LNCaP clone FGC (cell line): ENCODE results near the gene TRIAP1.

ENCODE experiments used
- DNase-seq: peaks from one replicate; pipeline ENCODE4 v3.0.0-alpha.2; 2011; ENCODE audit warnings: low read depth
- H3K4me3 ChIP-seq: 2 replicates; pipeline ENCODE4 v1.5.1; 2011; ENCODE audit warnings: mild to moderate bottlenecking, low read depth, low read length, control low read depth
- CTCF ChIP-seq: IDR thresholded peaks from 2 replicates; pipeline ENCODE4 v1.5.1; 2012; ENCODE audit warnings: mild to moderate bottlenecking; ENCODE audit not compliant: control insufficient read depth, insufficient read depth; ENCODE audit errors: extremely low read depth

TRIAP1 gene

DNA sequence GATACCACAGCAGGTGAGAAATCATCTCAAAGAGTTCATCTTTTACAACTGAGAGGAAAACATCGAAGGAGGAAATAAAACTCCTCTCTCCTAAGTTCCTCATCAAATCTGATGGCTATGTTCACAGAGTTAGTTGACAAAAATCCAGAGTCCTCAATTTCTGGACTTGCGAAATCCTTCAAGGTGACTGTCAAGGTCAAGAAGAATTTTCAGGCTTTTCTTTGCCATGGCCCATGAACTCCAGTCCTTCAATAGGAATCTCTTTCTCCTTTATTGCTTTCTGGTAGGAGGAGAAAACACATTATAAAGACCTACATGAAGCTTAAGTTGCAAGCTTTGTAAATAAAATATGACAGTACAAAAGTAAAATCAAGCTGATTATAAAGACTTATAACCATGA lies 1.5 kb downstream of the TRIAP1 start:
- TF ChIP-seq CTCF = no peak
- peak overlapping the region; percentile 99 for H3K4me3 ChIP-seq
- no peak for DNase-seq

DNA sequence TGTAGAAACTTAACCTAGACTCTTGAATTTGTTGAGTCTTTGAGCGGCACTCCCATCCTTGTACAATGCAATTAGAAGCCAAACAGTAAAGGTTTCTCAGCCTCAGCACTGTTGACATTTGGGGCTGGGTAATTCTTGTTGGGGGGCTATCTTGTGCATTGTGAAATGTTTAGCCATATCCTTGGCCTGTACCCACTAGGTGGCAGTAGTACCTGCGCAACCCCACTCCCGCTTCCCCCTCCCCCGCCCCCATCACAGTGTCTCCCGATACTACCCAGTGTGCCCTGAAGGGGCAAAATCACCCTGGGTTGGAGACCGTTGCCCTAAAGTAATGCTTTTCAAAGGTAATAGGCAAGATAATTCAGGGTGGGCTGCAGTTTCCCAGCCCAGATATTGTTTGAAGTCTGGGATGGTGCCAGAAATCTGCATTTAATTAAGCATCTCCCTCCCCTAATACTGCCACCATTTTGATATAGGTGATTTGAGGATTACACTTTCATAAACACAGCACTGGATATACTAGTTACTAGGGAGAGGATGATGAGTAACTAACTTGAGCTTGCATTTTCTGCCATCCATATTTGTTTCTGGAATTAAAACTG lies 6.4 kb downstream of the TRIAP1 start:
- peak overlapping the region; percentile 92; the same call in 1 of the 2 replicates for H3K4me3 ChIP-seq
- TF ChIP-seq CTCF = peak; percentile 58
- DNase-seq = no peak

DNA sequence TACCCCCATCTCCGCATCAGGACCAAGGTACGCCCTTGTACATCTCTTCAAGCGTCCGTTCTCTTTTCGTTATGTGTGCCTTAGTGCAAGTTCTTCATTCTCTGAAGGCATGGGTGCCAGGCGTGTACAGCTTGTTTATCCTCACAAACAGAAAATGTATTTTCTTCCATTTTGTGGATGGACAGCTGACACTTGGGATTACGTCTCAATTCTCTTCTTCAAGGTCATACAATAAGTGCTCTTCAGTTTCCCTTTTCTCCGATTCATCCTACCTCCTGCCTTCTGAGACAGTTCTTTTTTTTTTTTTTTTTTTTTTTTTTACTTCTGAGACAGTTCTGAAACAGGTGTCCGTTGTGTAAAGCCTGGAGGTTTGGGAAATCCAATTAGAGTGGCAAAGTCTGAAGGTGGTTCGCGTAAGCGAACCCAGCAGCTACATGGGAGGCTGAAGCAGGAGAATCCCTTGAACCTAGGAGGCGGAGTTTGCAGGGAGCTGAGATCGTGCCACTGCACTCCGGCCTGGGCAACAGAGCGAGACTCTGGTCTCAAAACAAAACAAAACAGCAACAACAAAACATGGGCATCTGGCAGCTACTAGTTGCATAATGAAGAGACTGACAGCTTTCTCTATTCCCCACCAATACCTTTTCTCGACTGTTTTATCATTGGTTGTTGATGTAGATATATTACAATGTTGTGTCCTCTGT lies 7.5 kb downstream of the TRIAP1 start:
- H3K4me3 ChIP-seq = peak overlapping the region; percentile 92
- DNase-seq = no peak
- no peak for TF ChIP-seq CTCF

DNA sequence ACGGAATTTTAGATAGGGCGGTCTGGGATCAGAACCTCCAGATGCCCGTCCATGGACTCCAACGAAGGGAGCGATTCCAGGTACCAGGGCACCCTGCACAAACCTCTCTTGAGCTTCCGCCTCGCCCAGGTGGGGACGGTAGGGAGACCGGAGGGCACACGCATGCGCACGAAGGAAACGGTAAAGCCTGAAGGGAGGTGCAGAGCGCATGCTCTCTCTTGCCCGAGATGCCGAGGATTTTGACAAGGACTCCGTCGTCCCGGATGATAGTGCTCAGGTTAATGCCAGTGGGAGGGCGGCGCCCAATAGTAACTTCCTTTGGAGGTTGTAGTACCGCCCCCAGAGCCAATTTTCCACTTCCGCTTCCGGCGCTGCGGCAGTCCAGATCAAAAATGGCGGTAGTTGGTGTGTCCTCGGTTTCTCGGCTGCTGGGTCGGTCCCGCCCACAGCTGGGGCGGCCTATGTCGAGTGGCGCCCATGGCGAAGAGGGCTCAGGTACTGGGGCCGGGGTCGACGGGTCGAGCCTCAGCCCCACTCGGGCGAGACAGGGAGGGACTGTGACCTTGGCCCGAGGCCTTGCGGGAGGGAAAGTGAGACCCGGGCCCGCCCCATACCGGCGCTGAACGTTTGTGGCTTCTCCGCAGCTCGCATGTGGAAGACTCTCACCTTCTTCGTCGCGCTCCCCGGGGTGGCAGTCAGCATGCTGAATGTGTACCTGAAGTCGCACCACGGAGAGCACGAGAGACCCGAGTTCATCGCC lies 8.3 kb downstream of the TRIAP1 start, which contains the start of gene COX6A1:
Gene COX6A1, plus strand, starts transcription at position 379 of the 760 bp plus-strand sequence. Its CDS starts 14 bp downstream, at position 393.
- DNase-seq = peak; percentile 99
- TF ChIP-seq CTCF = peak; percentile 26; the same call in 1 of the 2 replicates
- peak within 1 kb of the TSS; percentile 92 for H3K4me3 ChIP-seq

GRCh38 chr12:120432772-120433525 lies 13.2 kb downstream of the TRIAP1 start:
- TF ChIP-seq CTCF = no peak
- no peak overlapping the region for H3K4me3 ChIP-seq
- no peak for DNase-seq

DNA sequence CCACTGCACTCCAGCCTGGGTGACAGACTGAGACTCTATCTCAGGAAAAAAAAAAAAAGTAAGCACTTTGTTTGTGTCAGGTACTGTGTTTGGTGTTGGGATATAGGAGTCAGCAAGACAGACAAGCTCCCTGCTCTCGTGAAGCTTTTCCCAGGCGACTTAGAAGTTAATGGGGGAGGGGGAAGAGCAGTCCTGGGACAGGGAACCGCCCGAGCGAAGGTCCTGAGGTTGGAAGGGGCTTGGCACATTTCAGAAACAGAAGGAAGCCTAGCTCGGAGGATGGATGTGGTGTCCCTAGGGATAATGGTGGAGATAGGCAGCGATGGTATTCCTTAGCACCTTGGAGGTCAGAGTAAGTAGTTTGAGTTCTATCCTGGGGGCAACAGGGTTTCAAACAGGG lies 16.8 kb downstream of the TRIAP1 start:
- no peak for DNase-seq
- TF ChIP-seq CTCF = no peak
- H3K4me3 ChIP-seq = no peak overlapping the region
